NCI-H2107 treated with DMSO at 0.1 percent for 48 hours (cell line): ENCODE data around the gene ZNF423.

Source experiments
- DNase-seq: peaks from one replicate; lab custom pipeline; 2025; ENCODE audit not compliant: unreplicated experiment; lab: John Stamatoyannopoulos, UW

Gene ZNF423

GRCh38 chr16:49590166-49590871 lies 265.6 kb downstream of the ZNF423 start:
- no peak for DNase-seq

DNA sequence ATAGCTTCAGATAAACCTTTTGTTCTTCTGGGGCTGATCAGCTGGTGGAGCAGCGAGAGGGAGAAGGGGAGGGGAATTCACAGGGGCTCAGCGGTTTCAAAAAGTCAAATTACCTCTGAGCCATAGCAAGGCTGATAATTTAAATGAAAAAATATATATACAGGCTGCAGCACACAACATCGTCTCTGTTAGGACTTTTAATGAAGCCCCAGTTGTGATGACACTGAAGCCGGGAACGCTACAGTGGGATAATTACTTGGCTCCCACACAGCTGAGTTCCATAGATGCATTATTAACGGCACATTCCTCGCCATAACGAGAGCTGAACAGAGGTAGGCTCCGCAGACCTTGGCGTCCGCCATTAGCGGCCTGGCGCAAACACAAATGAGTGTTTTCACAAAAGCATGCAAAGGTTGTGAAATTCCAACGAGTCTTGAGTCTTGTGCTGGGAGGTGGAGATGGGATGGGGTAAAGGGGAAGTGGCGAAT lies 266.3 kb downstream of the ZNF423 start:
- DNase-seq = no peak

- DNase-seq = no peak
Observed at GRCh38 chr16:49588729-49589384, 267.1 kb downstream of the ZNF423 start.

DNA sequence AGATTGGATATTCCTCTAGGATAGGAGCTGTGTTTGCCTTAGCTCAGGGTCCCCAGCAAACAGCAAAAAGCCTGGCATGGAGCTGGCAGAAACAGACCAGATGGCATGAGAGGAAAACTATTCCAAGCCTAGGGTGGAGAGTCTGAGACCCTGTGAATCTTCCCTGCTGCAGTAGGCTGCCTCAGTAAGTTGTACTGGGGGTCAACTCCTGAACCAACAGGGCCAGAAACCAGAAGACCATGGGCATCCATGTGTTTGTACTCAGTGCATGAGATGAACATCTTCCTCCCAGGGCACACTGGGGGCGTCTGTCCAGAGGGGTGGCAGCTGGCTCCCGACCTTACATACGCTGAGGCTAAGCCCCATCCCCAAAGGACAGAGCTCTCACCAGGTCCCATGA lies 267.9 kb downstream of the ZNF423 start:
- no peak for DNase-seq

GRCh38 chr16:49587511-49587910 lies 268.4 kb downstream of the ZNF423 start:
- DNase-seq = no peak

DNA sequence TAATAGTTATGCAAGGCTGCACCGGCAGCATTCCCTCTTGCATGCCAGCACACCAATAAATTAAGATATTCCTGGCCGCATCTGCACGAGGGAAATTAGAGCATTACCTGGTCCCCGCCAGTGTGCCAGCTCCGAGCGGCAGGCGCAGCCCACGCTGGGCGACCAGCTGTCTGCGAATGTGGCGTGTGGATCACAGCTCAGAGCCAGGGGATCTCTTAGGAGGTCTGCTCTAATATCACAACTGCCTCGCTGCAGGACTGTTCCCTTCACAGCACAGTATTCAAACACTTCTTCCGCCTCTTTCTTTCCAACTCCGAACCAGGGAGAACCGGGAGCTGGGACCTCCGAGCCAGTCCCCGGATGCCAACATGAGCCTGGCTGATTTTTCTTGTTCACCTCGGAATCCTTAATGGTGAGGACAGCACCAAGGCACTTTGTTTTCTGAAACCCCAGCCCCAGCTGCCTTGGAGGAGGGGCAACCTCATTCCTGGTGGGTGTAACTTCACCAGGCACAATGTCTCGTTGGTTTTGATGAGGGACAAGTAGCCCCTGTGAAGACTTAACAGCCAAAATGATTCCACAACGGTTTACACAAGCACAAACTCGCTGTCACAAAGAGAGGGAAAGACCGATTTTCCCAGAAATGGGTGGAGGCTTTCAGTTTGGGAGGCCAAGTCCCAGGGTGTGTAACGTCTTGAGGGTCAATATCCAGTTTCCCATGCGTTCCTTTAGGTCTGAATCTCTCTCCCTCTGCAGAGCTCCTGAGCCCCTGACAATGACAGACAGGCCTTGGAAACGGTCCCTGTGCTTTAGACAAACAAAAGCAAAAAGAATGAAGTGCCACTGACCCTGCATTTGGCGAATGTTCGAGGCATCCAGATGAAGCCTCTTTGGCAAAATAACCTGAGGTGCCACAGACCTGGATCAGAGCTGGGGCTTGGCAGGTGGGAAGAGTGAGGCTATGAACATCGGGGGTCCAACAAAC lies 269.2 kb downstream of the ZNF423 start:
- no peak for DNase-seq

DNA sequence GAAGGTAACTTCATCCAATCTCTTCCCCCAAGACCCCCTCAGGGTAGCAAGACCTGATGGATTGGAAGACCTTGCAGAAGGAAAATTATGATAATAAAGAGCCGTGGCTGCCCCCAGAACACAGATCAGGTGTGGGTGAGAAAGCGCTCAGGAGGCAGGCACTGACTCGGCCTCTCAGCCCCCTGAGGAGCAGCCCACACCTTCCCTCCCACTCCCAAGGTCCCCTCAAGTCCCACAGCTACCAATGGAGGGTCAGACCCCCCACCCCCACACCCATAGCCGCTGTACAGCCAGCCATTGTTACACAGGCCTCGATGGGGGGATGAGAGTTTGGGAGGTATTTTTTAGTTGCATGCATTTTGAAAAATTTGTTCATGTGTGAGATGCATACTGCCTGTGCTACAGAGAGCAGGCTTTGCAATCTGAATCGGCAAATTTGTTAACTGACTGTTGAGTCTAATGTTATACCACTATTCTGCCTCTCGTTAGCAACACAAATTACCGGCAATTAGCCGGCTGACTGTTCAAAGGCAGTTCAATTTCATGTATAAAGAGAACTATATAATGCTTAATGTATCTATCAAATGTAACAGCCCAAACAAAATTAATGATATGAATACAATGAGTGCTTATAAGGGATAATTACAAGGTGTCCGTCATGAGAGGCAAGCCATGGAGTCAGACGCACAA lies 270.6 kb downstream of the ZNF423 start:
- DNase-seq = no peak

- DNase-seq = no peak
Observed at GRCh38 chr16:49583911-49584310, 272.0 kb downstream of the ZNF423 start.

- DNase-seq = no peak
Observed at GRCh38 chr16:49581630-49582298, 274.1 kb downstream of the ZNF423 start.

- no peak for DNase-seq
Observed at GRCh38 chr16:49580751-49581303, 275.1 kb downstream of the ZNF423 start.

DNA sequence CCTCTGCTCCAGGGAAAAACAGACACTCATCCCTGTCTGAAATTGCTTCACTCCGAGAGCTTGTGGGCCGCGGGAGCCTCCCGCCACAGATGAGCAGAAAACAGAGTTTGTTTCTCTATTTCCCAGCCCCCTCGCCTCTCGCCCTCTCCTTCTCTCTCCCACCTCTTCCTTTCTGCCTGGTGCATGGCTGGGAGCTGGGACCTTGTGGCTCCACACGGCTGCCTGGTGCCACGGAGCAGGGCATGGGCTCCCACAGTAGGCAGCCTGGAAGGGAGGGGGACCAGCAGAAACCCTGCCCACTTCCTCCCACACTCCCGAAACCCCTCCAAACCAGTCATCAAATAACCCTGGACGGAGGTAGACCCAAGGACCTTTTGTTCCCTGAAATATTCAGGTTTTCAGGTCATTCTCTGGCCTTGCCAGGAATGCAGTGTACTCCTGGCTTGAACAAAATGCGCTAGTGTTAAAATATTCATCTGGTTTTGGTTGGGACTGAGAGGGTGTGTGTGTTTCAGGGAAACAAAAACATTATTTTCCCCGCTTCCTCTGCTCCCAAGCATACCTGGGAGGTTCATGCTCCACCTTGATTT lies 277.4 kb downstream of the ZNF423 start:
- no peak for DNase-seq

GRCh38 chr16:49578018-49578417 lies 277.9 kb downstream of the ZNF423 start:
- DNase-seq = no peak

DNA sequence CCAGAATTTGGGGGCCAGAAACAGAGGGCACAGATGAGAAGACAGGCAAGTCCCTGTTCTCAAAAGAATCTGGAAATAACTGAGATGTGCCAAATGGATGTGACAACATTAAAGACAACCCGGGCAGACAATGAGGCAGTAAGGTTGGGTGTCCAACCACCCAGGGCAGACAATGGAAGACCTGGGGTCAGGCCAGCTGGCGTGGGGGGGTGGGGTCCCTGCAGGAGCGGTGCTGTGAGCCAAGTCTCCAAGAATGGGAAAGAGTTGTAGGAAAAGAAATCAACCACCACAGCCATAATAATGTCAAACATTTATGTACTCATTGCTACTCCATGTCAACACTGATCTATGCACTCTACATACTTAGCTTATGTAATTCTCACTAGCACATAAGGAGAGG lies 279.0 kb downstream of the ZNF423 start:
- DNase-seq = no peak

DNA sequence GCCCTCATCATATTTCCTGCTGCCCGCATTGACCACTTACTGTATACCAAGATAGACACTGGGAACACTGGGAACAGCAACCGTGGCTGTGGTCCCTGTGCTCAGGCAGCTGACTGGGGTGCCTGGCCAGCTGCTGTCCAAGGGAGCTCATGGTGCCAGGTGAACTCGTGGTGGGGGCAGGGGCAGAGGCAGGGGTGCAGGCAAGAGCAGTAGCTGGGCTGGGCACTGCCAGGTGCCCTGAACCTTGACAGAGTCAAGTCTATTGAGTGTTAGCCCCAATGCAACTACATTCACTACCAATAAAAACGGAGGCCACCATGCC lies 279.8 kb downstream of the ZNF423 start:
- no peak for DNase-seq

DNA sequence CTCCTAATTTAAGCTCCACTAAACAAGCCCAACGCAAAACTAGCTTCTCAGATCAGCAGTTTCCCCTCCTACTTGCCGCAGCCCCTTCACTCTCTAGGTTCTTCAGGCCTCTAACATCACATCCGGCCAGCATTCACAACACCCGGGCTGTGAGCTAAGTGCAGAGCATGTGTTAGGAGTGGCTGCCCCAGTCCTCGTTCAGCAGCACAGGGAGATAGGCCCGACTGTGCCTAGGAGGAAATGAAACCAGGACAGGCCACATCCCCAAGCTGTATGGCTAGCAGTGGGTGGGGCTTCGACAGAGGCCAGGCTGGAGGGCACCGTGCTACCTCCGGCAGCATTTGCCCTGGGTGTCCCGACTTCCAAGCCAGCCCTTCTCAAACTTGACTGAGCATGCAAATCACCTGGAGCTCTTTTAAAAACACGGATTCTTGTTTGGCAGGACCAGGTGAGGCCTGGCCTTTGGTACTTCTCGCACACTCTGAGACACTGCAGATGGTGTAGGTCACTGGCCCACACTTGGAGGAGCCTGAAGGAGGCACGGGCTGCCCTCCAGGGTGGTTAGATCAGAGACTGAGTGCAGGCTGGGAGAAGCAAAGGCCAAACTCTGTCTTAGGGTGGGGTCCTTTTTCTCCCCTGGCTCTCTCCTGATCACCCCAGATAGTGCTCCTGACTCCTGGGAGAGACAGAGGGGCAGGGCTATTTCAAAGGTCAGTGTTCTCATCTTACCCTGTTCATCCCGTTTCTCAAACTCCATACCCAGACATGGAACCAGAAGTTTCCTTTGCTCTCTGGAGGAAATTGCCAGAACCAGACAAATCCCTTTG lies 280.4 kb downstream of the ZNF423 start:
- DNase-seq = no peak

DNA sequence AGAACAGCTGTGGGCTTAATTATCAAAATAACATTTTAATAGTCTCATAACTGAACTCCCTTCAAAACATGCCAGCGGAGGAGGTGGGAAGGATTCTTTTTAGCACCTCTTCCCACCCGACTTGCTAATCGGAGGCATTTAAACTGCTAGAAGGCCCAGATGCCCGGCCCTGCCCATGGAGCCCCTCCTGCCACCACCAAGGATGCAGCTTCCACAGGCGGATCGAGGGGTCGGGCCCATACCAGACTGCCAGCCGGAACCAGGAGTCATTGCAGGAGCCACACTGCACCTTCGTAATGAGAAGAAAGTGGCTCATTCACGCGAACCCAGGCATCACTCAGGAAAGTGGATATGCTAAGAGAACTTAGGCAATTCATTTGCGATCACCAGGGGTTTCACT lies 281.1 kb downstream of the ZNF423 start:
- no peak for DNase-seq

- no peak for DNase-seq
Observed at GRCh38 chr16:49567950-49568349, 288.0 kb downstream of the ZNF423 start.

GRCh38 chr16:49566432-49566831 lies 289.5 kb downstream of the ZNF423 start:
- DNase-seq = no peak
